Measurements from ENCODE around the gene HTR3E. TPM values are rescaled to one million over a fixed set of nuclear protein-coding genes. Genes with fewer than 3 reads are reported as not detected.

The HTR3E gene
- total RNA-seq, 1 donor from 2014 or later = not detected

GRCh38 chr3:184082465-184082864 is 14.4 kb upstream of the HTR3E start:
- Mint-ChIP-seq H3K27me3 (ENCODE audit: insufficient read depth, low read depth) (peaks cover 8% of the 10 kb centered on the region), H3K9me3 (no peaks in the 10 kb centered on the region), H3K4me1 (no peaks in the 10 kb centered on the region), H3K4me3 (no peak overlapping the region), H3K27ac (no peak overlapping the region), H3K36me3 (no peaks in the 10 kb centered on the region)
- H3K9me3 ChIP-seq (ENCODE audit: low read depth) = no peaks in the 10 kb centered on the region
- H3K4me3 ChIP-seq = no peak overlapping the region
- no peaks in the 10 kb centered on the region for H3K4me1 ChIP-seq
- TF ChIP-seq EZH2 (IDR thresholded peaks at IDR 0.05) (no peak), EZH2phosphoT487 (IDR thresholded peaks at IDR 0.05) (no peak), CTCF (IDR thresholded peaks at IDR 0.05) (no peak)
- DNase-seq (ENCODE audit: low spot score) = no peak
- no peaks in the 10 kb centered on the region for H3K27me3 ChIP-seq
- H4K20me1 ChIP-seq (ENCODE audit: low read depth) = no peaks in the 10 kb centered on the region
- H3F3A ChIP-seq (ENCODE audit: low read depth) = no peaks in the 10 kb centered on the region
- H3K79me2 ChIP-seq (ENCODE audit: low read depth) = no peaks in the 10 kb centered on the region
- no peak overlapping the region for H3K27ac ChIP-seq
- no peak overlapping the region for H3K9ac ChIP-seq
- no peak overlapping the region for H3K4me2 ChIP-seq
- H3K36me3 ChIP-seq = no peaks in the 10 kb centered on the region
- no peak overlapping the region for H2AFZ ChIP-seq (replicated peaks)

GRCh38 chr3:184085389-184085852 is 11.4 kb upstream of the HTR3E start:
- Mint-ChIP-seq H3K4me1 (no peaks in the 10 kb centered on the region), H3K27me3 (ENCODE audit: insufficient read depth, low read depth) (peaks cover 4% of the 10 kb centered on the region), H3K9me3 (no peaks in the 10 kb centered on the region), H3K36me3 (no peaks in the 10 kb centered on the region), H3K27ac (no peak overlapping the region), H3K4me3 (no peak overlapping the region)
- Histone ChIP-seq H3K4me3 (no peak overlapping the region), H2AFZ (replicated peaks) (no peak overlapping the region), H3K27me3 (no peaks in the 10 kb centered on the region), H3K9ac (no peak overlapping the region), H4K20me1 (ENCODE audit: low read depth) (no peaks in the 10 kb centered on the region), H3K79me2 (ENCODE audit: low read depth) (no peaks in the 10 kb centered on the region), H3K9me3 (ENCODE audit: low read depth) (no peaks in the 10 kb centered on the region), H3F3A (ENCODE audit: low read depth) (no peaks in the 10 kb centered on the region), H3K27ac (no peak overlapping the region), H3K36me3 (no peaks in the 10 kb centered on the region), H3K4me1 (no peaks in the 10 kb centered on the region), H3K4me2 (no peak overlapping the region)
- DNase-seq (ENCODE audit: low spot score) = no peak
- TF ChIP-seq CTCF (IDR thresholded peaks at IDR 0.05) = no peak
- TF ChIP-seq EZH2phosphoT487 (IDR thresholded peaks at IDR 0.05) = no peak
- no peak for TF ChIP-seq EZH2 (IDR thresholded peaks at IDR 0.05)

- no peak overlapping the region for H3K4me3 Mint-ChIP-seq
- no peak overlapping the region for H3K4me2 ChIP-seq
- no peaks in the 10 kb centered on the region for H3K4me1 ChIP-seq
- H3K36me3 ChIP-seq = no peaks in the 10 kb centered on the region
- H3K4me3 ChIP-seq = no peak overlapping the region
- H3K9me3 ChIP-seq (ENCODE audit: low read depth) = peaks cover 5% of the 10 kb centered on the region
- no peak overlapping the region for H3K27ac Mint-ChIP-seq
- H3F3A ChIP-seq (ENCODE audit: low read depth) = no peaks in the 10 kb centered on the region
- no peaks in the 10 kb centered on the region for H3K4me1 Mint-ChIP-seq
- H3K27me3 ChIP-seq = no peaks in the 10 kb centered on the region
- H3K36me3 Mint-ChIP-seq = no peaks in the 10 kb centered on the region
- peaks cover 4% of the 10 kb centered on the region for H3K27me3 Mint-ChIP-seq (ENCODE audit: insufficient read depth, low read depth)
- H2AFZ ChIP-seq (replicated peaks) = no peak overlapping the region
- no peak overlapping the region for H3K27ac ChIP-seq
- H3K79me2 ChIP-seq (ENCODE audit: low read depth) = no peaks in the 10 kb centered on the region
- H4K20me1 ChIP-seq (ENCODE audit: low read depth) = no peaks in the 10 kb centered on the region
- DNase-seq (ENCODE audit: low spot score) = no peak
- TF ChIP-seq EZH2phosphoT487 (IDR thresholded peaks at IDR 0.05) = no peak
- no peak for TF ChIP-seq CTCF (IDR thresholded peaks at IDR 0.05)
- TF ChIP-seq EZH2 (IDR thresholded peaks at IDR 0.05) = no peak
- H3K9me3 Mint-ChIP-seq = peaks cover 15% of the 10 kb centered on the region
- H3K9ac ChIP-seq = no peak overlapping the region
These were observed 4.7 kb upstream of the HTR3E start for GRCh38 chr3:184092199-184092598.

All from neural progenitor cell (in vitro differentiated cells).